ENCODE measurements around the gene PNPLA6.

- TF ChIP-seq CTCF (IDR thresholded peaks at IDR 0.05) = no peak
- no peak for TF ChIP-seq POLR2A (IDR thresholded peaks at IDR 0.05)
Measured at GRCh38 chr19:7589822-7590221, 54.3 kb downstream of the PNPLA6 start.

All from heart left ventricle (tissue), 13 donors.